Measurements from ENCODE around the gene ARMS2. TPM values are rescaled to one million over a fixed set of nuclear protein-coding genes. Genes with fewer than 3 reads are reported as not detected.

Gene ARMS2
- total RNA-seq, 1 donor from 2014 or later: not detected

DNA sequence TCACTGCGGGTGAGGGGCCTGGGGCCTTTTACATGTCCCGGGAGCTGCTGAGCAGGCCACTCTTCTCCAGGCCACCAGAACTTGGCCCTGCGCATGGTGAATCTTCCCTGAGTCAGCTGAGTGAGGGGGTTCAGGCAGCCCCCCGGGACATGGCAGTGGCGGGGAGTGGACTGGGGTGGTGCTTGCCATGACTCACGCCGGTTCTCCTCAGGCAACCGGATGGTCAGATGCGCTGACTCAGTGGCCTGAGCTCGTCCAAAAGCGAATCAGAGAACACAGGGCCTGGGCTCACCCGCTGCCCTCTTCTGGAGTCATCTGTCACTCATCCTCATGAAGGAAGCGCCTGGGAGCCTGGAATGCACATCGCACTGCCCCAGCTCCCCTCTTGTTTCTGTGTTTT, 40.4 kb downstream of the ARMS2 start:
- peak; percentile 42 for ATAC-seq

DNA sequence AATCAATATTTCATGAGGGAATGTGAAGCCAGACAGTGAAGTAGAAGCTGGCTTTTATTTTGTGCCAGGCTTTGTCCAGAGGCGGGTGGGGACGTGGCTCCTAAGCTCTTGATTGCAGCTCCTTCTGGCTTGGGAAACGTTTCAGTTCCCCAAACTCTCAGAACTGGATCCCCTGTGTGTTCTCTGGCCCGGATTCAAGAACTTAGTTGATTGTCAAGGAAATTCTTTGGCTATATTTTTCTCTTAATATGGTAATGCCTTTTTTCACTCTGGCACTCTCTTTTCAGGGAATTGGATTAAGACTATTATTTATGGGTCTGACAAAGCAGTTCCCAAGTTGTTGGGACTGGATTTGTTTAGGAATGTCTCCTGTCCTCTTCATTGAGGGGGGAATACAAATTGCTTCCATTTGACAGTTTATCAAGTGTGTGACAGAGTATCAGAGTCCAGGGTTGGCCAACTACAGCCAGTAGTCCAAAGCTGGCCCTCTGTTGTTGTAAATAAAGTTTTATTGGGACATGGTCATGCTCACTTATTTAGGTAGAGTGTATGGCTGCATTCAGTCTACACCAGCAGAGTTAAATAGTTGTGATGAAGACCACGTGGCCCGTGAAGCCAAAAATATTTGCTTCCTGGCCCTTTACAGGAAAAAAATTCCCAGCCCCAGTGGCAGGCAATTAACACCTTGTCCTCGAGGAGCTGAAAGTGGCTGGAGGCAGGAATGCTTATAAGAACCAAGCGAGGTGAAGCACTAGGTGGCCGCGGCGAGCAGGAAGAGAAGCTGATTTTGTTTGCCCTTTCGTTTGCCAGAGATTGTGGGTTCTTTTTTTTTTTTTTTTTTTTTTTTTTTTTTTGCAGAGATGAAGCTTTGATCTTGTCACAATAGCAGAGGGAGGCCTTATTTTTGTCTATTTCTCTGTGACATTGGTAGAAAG, 41.2 kb downstream of the ARMS2 start:
- no peak for ATAC-seq

DNA sequence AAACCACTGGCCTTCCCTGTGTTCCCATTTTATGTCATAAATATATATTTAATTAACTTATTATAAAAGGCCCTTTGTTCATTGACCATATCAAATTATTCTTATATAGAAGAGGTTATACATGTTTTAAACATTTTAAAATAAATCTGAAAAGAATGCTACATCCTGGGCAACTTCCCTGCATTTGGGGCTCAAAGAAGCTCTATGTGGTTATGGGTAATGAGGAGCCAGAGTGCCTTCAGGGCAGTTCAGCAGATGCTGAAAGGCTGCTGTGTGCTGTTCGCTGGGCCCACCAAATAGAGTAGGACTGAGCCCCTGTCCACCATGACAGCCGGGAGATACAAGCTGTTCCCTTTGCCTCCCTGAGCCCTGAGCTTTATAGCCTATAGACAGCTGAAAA, 42.8 kb downstream of the ARMS2 start:
- ATAC-seq: no peak

DNA sequence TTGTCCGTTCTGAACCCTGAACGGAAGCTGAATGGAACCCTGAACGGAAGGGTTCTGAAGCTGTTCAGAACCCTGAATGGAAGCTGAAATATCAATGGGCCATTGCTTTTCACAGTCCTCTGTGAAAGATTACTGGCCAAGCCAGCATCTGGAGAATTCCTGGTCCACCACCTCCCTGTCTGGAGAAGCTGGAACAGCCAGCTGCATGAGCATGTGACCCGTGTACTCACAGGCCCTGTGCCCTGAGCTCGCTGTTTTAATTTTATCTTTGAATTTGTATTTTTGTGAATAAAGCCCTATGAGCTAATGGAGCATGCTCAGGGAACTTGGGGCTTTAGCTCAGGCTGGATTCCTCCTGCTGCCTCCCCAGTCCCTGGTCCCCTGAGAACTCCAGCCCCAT, 44.1 kb downstream of the ARMS2 start:
- no peak for ATAC-seq

DNA sequence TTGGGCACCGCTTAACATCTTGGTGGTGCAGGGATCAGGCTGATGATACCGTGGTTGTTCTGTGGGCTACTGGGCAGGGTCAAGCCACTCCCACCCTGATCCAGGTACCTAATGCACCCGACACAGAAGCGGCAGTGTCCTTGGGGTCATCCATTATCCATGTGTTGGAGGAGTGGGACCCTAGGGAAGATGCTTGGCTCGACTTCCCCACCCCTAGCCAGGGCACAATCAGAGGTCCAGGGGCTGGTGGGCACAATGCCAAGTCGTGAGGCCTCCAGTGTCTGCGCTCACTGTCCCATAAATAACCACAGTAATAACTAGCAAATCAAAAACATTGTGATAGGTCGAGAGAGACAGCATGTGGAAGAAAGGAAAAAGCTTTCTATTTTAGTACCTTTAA, 44.6 kb downstream of the ARMS2 start:
- ATAC-seq: no peak

DNA sequence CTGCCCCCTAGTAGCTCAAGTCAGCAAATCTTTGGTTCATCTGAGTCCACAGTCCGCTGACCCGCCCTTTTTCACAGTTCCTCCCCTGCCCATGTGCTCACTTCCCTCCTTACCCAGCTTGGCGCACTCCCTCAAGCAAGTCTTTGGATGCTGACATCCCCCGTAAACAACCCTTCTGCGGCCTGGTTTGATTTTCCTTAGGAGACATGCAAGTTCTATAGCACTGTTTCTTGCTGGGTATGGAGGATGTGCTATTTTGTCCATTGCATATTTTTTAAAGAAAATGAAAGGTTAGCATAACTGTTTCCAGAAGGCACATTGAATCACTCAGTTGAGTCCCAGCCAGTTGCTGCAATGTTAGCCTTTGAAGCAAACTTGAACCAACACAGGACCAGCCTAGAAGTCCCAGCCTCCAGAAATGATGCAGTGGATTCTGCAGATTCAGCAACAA, 45.1 kb downstream of the ARMS2 start:
- no peak for ATAC-seq

DNA sequence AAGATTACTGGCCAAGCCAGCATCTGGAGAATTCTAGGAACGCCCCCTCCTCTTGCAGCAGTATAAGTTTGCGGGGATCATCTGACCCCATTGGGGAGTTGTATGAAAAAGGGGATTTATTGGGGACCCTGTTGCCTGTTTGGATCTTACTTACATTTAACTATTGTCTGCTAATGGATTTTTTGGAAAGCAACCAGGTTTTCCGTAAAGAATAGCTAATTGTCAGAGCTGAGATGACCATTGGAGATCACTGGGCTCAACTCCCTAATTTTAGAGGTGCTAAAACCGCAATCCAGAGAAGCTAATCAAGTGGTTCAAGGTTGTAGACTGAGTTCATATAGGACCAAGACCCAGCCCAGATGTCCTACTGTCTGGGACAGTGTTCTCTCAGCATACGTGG, 45.7 kb downstream of the ARMS2 start:
- ATAC-seq: no peak

DNA sequence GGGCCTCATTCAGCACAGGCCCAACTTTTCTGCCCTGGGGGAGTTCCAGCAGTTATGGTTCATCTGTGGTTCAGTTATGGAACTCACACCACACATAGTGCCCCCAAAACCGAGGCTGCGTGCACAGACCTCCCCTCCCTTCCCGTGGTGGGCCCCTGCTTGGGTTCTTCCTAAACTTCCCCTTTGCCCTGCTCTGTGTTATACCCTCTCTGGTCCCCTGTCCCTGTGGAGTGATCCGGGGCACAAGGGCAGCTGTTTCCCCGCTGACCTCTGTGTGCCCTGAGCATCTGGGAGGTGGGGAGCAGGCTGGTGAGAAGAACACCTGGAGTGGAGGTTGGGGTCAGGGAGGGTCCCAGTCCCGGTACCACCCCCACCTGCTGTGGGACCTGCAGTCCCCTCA, 46.3 kb downstream of the ARMS2 start:
- ATAC-seq: no peak

DNA sequence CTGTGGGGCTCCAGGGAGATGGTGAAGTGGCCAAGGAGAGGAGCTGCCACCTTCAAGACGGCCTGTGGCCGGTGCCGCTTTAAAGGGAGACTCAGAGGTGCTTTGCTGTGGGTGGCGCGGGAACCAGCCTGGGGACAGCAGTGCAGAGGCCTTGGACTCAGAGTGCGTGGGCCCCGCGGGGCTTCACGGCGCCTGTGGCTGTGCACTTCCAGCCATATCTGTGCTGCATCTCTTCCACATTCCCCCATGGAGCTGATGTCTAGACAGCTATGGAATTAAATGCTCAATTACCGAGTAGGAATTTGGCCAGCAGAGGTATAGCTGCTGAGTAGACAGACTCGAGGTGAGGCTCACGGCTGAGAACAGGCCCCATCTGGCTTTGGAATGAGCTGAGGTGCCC, 48.6 kb downstream of the ARMS2 start:
- no peak for ATAC-seq

DNA sequence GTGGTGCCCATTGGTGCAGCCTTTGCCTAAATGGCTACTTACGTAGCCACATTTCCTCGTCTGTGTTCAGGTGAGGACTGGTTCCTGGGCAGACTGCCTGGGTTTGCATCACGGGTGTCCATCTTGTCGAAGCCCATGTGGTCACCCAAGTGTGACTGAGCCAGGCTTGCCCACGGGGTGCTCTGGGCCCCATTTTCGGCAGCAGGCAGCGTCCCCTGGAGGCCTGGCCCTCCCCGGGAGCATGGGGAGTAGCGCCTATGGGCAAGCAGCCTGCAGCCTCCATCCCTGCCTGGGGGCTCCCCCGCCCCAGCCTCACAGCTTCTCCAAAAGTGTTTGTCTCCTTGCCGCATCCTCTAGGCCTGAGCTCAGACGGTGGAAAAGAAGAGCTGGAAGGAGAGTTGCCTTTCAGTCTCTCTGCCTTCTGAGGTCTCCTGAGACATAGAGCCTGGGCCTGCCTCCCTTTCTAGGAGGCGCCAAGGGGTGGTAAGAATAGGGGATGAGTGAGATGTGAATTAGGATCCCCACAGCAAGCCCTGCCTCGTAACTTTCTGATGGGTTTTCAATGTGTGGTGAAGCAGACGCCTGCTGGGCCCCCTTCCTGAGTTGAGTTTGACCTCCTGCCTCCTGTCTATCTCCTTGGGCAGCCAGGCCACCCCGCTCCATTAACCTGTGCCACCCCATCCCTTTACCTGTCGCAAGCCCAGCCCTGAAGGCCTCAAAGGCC, 49.6 kb downstream of the ARMS2 start:
- no peak for ATAC-seq

DNA sequence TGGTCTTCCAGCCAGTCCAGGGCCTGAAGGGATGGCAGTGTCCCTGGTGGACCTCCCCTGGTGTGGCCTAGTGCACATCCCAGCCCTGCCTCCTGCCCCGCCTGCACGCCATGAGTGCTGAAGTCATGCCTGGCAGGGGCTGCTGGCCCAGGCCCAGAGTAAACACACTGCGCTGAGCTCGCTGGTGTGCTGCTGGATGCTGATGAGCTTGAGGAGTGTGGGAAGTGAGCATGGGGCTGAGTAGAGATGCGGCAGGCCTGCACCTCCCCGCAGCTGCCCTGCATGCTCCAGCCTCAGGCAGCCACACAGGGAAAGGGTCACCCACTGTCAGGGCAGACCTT, 50.1 kb downstream of the ARMS2 start:
- peak; percentile 76 for ATAC-seq

DNA sequence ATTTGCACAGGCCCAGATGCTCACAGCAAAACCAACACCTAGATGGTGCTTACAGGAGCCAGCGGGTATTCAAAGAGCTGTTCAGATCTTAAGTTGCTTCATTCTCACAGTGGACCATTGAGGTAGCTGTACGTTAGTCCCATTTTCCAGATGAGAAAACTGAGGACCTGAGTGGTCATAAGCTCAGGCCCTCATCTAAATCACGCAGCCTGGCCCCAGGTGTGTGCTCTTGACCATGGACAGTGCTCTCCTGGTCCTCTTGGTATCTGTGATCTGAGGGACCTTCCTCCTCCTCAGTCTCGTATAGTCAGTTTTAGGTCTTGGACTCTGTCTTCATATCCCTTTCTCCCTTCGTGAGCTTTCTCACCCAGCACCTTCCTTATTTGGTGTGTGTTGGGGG, 50.6 kb downstream of the ARMS2 start:
- no peak for ATAC-seq

DNA sequence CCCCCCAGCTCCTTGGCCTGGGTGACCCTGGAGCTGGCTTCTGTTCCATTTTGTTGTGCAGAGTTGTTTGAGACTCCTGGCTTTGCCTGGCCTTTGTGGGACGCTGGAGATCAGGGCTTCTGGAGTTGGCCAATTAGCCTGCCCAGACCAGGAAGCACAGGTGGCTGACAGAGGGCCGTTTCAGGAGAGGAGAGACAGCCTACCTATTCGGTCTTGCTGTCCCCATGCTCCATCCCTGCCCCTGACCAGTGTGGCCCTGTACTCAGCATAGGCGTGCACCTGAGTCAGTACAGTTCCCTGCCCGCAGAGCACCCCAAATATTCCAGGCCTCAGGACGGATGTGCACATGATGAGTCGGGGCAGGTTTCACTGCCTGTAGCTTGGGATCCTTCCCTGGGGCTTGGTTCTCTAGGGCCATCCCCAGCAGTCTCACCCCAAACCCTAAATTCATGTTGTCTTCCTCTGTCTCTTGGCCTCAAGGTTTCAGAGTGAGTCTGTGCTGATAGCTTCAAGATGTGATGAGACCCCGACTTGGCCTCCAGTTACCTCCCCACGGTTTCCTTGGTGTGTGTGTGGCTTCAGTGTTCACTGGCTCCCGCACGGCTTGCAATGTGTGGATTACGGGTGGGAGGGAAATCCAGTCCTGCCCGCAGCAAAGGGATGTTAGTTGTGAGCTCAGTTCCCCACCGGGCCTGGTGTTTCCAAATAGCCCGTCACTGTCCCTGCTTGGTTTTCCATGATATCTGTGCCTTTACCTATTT, 51.6 kb downstream of the ARMS2 start:
- no peak for ATAC-seq

Other genes starting within 250 kb of the ARMS2 start
- gene BTBD16, start 183.4 kb upstream of the ARMS2 start, total RNA-seq: 0.16 TPM
- 39.5 TPM for gene PLEKHA1, start 79.9 kb upstream of the ARMS2 start, total RNA-seq
- 15.3 TPM for gene HTRA1, start 6.9 kb downstream of the ARMS2 start, total RNA-seq
- 1.6 TPM for gene DMBT1, start 106.1 kb downstream of the ARMS2 start, total RNA-seq
- not detected for gene C10orf120, start 245.2 kb downstream of the ARMS2 start, total RNA-seq

Measured in esophagus mucosa (tissue), 1 donor.